ENCODE measurements around the gene APBA3. TPM values are rescaled to one million over a fixed set of nuclear protein-coding genes. Genes with fewer than 3 reads are reported as not detected.

APBA3 gene
- total and polyA plus RNA-seq, 5 donors: 10.5 to 14.0 (median 12.7) TPM

GRCh38 chr19:3785938-3786824 is 24.7 kb upstream of the APBA3 start, which contains the start of gene MATK:
MATK (minus strand) TSS chr19:3786381; CDS start chr19:3785135, 1,246 bp downstream.
- ATAC-seq (peak in 1 of 2 donors; percentile 24), DNase-seq (peak in 1 of 3 donors; percentile 44)
- Histone ChIP-seq H3K27me3 (ENCODE audit: control insufficient read depth, insufficient read depth) (no peaks in the 10 kb centered on the region), H3K4me1 (ENCODE audit: control insufficient read depth, insufficient read depth, low read length) (no peaks in the 10 kb centered on the region), H3K9me3 (ENCODE audit: control insufficient read depth, low read length) (peaks cover 10% of the 10 kb centered on the region), H3K27ac (ENCODE audit: low read length) (no peak within 1 kb of the TSS), H3K4me3 (ENCODE audit: low read length) (peak within 1 kb of the TSS; percentile 36)
- intact Hi-C loops (cut with DNase I): no loop called here
- WGBS: 3% methylated on average over 101 of the region's 101 CpGs

DNA sequence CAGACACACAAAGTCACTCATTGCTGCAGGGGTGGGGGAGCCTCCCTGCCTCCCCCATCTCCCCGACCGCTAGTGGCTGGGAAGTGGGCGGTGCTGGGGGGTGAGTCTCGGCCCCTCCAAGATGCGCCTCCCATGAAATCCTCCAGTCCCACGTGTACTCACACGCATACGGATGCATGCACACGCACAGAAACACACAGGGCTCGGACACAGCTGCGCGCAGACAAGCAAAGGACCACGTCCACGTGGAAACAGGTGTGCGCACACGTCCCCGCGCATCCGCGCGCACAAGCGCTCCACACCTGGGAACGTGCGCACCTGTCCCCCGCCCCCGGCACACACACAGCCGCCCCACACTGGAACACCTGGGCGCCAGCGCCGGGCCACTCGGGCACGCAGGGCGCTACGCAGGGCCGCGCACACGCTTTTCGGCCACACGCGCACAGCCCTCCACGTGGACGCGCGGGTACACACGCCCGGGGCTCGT is 24.0 kb upstream of the APBA3 start:
- intact Hi-C loops (cut with DNase I): no loop called here
- Histone ChIP-seq H3K27me3 (ENCODE audit: control insufficient read depth, insufficient read depth) (no peaks in the 10 kb centered on the region), H3K27ac (ENCODE audit: low read length) (no peak overlapping the region), H3K9me3 (ENCODE audit: control insufficient read depth, low read length) (peaks cover 10% of the 10 kb centered on the region), H3K4me1 (ENCODE audit: control insufficient read depth, insufficient read depth, low read length) (no peaks in the 10 kb centered on the region), H3K4me3 (ENCODE audit: low read length) (peak overlapping the region; percentile 36)
- WGBS: 2% methylated on average over 47 of the region's 47 CpGs
- no peak for DNase-seq
- ATAC-seq: no peak

GRCh38 chr19:3784607-3785450 is 23.3 kb upstream of the APBA3 start:
- DNase-seq (peak in 1 of 3 donors; percentile 40), ATAC-seq (peak; percentile 8 to 23)
- Histone ChIP-seq H3K4me3 (ENCODE audit: low read length) (no peak overlapping the region), H3K4me1 (ENCODE audit: control insufficient read depth, insufficient read depth, low read length) (no peaks in the 10 kb centered on the region), H3K27ac (ENCODE audit: low read length) (no peak overlapping the region), H3K9me3 (ENCODE audit: control insufficient read depth, low read length) (peaks cover 10% of the 10 kb centered on the region), H3K27me3 (ENCODE audit: control insufficient read depth, insufficient read depth) (no peaks in the 10 kb centered on the region)
- 25% methylated on average over 25 of the region's 25 CpGs for WGBS
- intact Hi-C loops (cut with DNase I): no loop called here

GRCh38 chr19:3783660-3784584 is 22.4 kb upstream of the APBA3 start:
- DNase-seq (peak in 1 of 3 donors; percentile 56), ATAC-seq (peak in 1 of 2 donors; percentile 28)
- Histone ChIP-seq H3K4me1 (ENCODE audit: control insufficient read depth, insufficient read depth, low read length) (no peaks in the 10 kb centered on the region), H3K27ac (ENCODE audit: low read length) (no peak overlapping the region), H3K27me3 (ENCODE audit: control insufficient read depth, insufficient read depth) (no peaks in the 10 kb centered on the region), H3K4me3 (ENCODE audit: low read length) (no peak overlapping the region), H3K9me3 (ENCODE audit: control insufficient read depth, low read length) (peaks cover 10% of the 10 kb centered on the region)
- intact Hi-C loops (cut with DNase I): no loop called here
- 70% methylated on average over 49 of the region's 49 CpGs for WGBS

- Histone ChIP-seq H3K27ac (ENCODE audit: low read length) (no peak overlapping the region), H3K4me1 (ENCODE audit: control insufficient read depth, insufficient read depth, low read length) (no peaks in the 10 kb centered on the region), H3K4me3 (ENCODE audit: low read length) (no peak overlapping the region), H3K9me3 (ENCODE audit: control insufficient read depth, low read length) (peaks cover 10% of the 10 kb centered on the region), H3K27me3 (ENCODE audit: control insufficient read depth, insufficient read depth) (no peaks in the 10 kb centered on the region)
- WGBS: 86% methylated on average over 13 of the region's 13 CpGs
- intact Hi-C loops (cut with DNase I): no loop called here
- ATAC-seq (no peak), DNase-seq (peak in 1 of 3 donors; percentile 42)
These were observed 21.4 kb upstream of the APBA3 start for GRCh38 chr19:3782903-3783302.

GRCh38 chr19:3782330-3782729 is 20.8 kb upstream of the APBA3 start:
- Histone ChIP-seq H3K27me3 (ENCODE audit: control insufficient read depth, insufficient read depth) (no peaks in the 10 kb centered on the region), H3K9me3 (ENCODE audit: control insufficient read depth, low read length) (peaks cover 10% of the 10 kb centered on the region), H3K4me1 (ENCODE audit: control insufficient read depth, insufficient read depth, low read length) (no peaks in the 10 kb centered on the region), H3K27ac (ENCODE audit: low read length) (no peak overlapping the region), H3K4me3 (ENCODE audit: low read length) (no peak overlapping the region)
- WGBS: 100% methylated on average over 1 of the region's 1 CpG
- ATAC-seq (no peak), DNase-seq (no peak)
- intact Hi-C loops (cut with DNase I): no loop called here

DNA sequence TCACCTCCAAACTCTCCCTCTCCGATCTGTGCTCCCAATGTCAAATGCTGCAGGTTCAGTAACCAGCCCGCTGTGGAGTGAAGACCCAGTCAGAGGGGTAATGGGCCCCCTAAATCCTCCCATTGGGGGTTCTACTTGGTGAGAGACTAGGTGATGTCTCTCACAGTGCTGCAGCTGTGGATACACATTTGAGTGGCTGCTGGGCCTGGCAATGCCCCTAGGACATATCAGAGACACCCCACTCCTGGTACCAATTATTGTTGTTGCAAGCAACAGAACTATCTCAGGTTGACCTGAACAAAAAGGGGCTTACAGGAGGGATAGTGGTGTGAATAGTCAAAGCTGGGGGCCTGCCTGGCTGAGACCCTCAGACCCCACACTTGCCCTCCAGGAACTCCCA is 20.1 kb upstream of the APBA3 start:
- intact Hi-C loops (cut with DNase I): no loop called here
- ATAC-seq: no peak
- Histone ChIP-seq H3K9me3 (ENCODE audit: control insufficient read depth, low read length) (peaks cover 10% of the 10 kb centered on the region), H3K27me3 (ENCODE audit: control insufficient read depth, insufficient read depth) (no peaks in the 10 kb centered on the region), H3K4me3 (ENCODE audit: low read length) (no peak overlapping the region), H3K27ac (ENCODE audit: low read length) (no peak overlapping the region), H3K4me1 (ENCODE audit: control insufficient read depth, insufficient read depth, low read length) (no peaks in the 10 kb centered on the region)
- peak in 1 of 3 donors; percentile 10 for DNase-seq
- 97% methylated on average over 2 of the region's 2 CpGs for WGBS

DNA sequence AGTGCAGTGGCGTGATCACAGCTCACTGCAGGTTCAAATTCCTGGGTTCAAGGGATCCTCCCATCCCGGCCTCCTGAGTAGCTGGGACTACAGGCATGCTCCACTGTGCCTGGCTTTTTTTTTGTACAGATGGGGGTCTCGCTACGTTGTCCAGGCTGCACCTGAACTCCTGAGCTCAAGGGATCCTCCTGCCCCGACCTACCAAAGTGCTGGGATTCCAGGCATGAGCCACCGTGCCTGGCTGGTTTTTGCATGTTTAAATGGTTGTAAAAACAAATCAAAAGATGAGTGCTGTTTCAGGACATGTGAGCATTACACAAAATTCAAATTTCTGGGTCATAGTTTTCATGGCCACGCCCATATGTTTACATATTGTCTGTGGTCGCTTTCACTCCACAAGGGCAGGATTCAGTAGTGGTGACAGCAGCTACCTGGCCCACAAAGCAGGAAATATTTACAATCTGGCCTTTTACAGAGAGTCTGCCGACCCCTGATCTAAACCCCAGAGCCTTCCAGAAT is 19.4 kb upstream of the APBA3 start:
- DNase-seq (peak in 1 of 3 donors; percentile 10), ATAC-seq (no peak)
- H3K4me1 ChIP-seq (ENCODE audit: control insufficient read depth, insufficient read depth, low read length): no peaks in the 10 kb centered on the region
- intact Hi-C loops (cut with DNase I): no loop called here
- WGBS: 91% methylated on average over 9 of the region's 9 CpGs
- H3K27me3 ChIP-seq (ENCODE audit: control insufficient read depth, insufficient read depth): no peaks in the 10 kb centered on the region
- H3K4me3 ChIP-seq (ENCODE audit: low read length): no peak overlapping the region
- peaks cover 10% of the 10 kb centered on the region for H3K9me3 ChIP-seq (ENCODE audit: control insufficient read depth, low read length)
- H3K27ac ChIP-seq (ENCODE audit: low read length): no peak overlapping the region

GRCh38 chr19:3778899-3779723 is 17.6 kb upstream of the APBA3 start:
- H3K27me3 ChIP-seq (ENCODE audit: control insufficient read depth, insufficient read depth): no peaks in the 10 kb centered on the region
- no peaks in the 10 kb centered on the region for H3K4me1 ChIP-seq (ENCODE audit: control insufficient read depth, insufficient read depth, low read length)
- WGBS: 72% methylated on average over 44 of the region's 44 CpGs
- H3K27ac ChIP-seq (ENCODE audit: low read length): no peak overlapping the region
- ATAC-seq (no peak), DNase-seq (peak in 2 of 3 donors; percentile 46 to 49)
- peaks cover 10% of the 10 kb centered on the region for H3K9me3 ChIP-seq (ENCODE audit: control insufficient read depth, low read length)
- intact Hi-C loops (cut with DNase I): no loop called here
- H3K4me3 ChIP-seq (ENCODE audit: low read length): no peak overlapping the region
